ENCODE results near the gene EDNRA.

EDNRA gene

DNA sequence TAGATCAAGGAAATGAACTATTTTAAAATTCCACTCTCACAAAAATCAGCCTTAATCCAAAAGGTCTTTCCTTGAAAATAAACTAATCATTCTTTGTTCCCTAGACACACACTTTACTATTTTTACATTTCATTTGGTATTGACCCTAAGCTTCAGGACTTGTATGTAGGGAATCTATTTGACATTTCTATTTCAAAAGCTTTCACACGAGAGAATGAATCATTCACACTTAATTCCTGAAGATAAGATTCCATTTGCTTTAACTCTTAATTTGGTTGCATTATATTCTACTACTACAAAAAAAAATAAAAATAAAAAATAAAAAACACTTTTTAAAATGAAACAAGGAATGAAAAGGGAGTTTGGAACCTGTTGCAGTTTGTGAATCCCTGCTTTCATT is 43.7 kb downstream of the EDNRA start:
- Histone ChIP-seq H3K9me3 (ENCODE audit: severe bottlenecking) (no peaks in the 10 kb centered on the region), H3K27ac (no peak overlapping the region), H3K27me3 (ENCODE audit: insufficient read depth, low read depth, severe bottlenecking) (no peaks in the 10 kb centered on the region), H3K4me3 (ENCODE audit: low read depth, low read length) (no peak overlapping the region), H3K36me3 (no peaks in the 10 kb centered on the region)
- TF ChIP-seq, protein P1, sequence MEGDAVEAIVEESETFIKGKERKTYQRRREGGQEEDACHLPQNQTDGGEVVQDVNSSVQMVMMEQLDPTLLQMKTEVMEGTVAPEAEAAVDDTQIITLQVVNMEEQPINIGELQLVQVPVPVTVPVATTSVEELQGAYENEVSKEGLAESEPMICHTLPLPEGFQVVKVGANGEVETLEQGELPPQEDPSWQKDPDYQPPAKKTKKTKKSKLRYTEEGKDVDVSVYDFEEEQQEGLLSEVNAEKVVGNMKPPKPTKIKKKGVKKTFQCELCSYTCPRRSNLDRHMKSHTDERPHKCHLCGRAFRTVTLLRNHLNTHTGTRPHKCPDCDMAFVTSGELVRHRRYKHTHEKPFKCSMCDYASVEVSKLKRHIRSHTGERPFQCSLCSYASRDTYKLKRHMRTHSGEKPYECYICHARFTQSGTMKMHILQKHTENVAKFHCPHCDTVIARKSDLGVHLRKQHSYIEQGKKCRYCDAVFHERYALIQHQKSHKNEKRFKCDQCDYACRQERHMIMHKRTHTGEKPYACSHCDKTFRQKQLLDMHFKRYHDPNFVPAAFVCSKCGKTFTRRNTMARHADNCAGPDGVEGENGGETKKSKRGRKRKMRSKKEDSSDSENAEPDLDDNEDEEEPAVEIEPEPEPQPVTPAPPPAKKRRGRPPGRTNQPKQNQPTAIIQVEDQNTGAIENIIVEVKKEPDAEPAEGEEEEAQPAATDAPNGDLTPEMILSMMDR (IDR thresholded peaks at IDR 0.05; ENCODE audit: low read depth, low read length), result no peak
- no peak for DNase-seq

DNA sequence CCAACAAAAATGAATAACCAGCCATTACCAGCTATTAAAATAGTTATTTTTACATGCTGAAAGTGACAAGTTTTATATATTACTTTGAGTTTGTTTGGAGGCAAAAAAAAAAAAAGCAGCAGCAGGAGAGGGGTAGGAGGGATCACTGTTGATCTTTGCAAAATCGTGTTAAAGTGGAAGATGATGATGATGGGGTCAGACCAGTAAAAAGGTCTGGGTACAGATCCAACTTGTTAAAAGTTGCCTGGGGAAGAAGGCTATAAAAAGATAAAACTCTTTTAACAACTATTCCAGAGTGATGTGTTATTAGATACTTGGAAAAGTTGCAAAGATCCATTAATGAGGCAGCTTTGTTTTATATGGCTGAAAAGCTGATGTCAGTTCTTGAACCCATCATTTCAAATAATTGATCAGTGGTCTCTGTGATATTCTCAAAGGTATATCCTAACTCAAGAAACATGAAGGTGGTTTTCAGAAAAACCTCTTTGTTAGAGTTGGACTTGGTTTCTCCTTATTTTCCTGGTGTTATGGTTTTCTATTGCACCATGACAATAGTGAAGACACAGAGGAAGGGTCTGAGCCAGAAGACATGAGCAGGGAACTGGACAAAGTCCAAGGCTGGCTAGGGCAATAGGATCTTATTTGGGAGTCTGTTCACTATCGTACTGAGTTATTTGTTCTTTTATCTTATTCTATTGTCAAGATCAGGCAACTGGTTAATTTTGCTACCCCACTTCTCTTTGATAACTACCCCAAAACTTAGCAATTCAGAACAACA is 44.8 kb downstream of the EDNRA start:
- Histone ChIP-seq H3K27ac (no peak overlapping the region), H3K4me3 (ENCODE audit: low read depth, low read length) (no peak overlapping the region), H3K36me3 (no peaks in the 10 kb centered on the region), H3K9me3 (ENCODE audit: severe bottlenecking) (no peaks in the 10 kb centered on the region), H3K27me3 (ENCODE audit: insufficient read depth, low read depth, severe bottlenecking) (no peaks in the 10 kb centered on the region)
- no peak for DNase-seq
- TF ChIP-seq, protein P1 (IDR thresholded peaks at IDR 0.05; ENCODE audit: low read depth, low read length), result no peak

DNA sequence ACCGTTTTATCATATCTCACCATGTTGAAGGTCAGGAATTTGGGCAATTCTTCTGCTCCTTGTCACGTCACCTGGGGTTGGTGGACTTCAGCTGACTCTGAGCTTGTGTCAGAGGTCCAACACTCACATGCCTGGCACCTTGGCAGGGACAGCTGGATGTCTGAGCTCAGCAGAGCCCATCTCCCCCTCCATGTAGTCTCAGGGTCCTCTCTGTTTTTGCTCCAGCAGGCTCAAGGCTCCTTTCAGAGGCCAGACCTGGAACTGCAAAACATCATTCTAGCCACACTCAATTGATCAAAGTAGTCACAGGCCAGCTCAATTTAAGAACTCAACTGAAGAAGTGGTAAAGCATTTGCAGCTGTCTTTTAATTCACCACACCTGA is 45.4 kb downstream of the EDNRA start:
- no peaks in the 10 kb centered on the region for H3K9me3 ChIP-seq (ENCODE audit: severe bottlenecking)
- H3K36me3 ChIP-seq, result no peaks in the 10 kb centered on the region
- peak; percentile 34 for DNase-seq
- no peaks in the 10 kb centered on the region for H3K27me3 ChIP-seq (ENCODE audit: insufficient read depth, low read depth, severe bottlenecking)
- no peak overlapping the region for H3K27ac ChIP-seq
- TF ChIP-seq, protein P1 (IDR thresholded peaks at IDR 0.05; ENCODE audit: low read depth, low read length), result peak; percentile 40; the same call in 1 of the 2 replicates
- H3K4me3 ChIP-seq (ENCODE audit: low read depth, low read length), result no peak overlapping the region

DNA sequence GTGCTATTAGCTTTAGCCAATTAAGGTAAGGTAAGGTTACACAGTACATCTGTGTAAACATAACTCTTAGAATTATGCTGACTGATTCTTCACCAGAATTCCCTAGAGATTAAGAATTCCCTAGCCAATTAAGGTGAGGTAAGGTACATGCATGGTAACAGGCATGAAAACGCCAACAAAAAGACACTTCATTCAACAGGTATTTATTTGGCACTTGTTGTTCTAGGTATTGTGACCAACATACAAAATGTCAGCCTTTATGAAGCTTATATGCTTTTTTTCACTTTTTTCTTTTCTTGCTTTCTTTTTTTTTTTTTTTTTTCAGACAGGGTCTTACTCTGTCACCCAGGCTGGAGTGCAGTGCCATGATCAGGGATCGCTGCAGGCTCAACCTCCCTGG is 47.2 kb downstream of the EDNRA start:
- no peaks in the 10 kb centered on the region for H3K36me3 ChIP-seq
- TF ChIP-seq, protein P1 (IDR thresholded peaks at IDR 0.05; ENCODE audit: low read depth, low read length), result no peak
- no peak for DNase-seq

DNA sequence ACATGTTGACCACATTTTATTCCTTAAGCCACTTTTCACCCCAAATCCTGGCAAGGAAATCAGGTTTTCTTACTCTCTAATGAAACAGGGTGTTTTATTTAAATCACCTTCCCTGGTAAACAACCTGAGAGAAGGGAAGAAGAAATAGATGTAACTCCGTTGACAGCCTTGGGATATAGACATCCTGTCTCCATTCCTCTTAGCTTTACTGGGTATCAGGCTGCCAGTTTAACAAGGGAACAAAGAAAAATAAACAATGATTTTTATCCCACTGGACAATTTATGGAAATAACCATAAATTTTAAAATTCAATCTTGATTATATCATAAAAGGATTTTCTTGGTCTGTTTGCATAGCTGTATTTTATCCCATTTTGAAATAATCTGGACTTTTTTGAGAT is 49.2 kb downstream of the EDNRA start:
- TF ChIP-seq, protein P1 (IDR thresholded peaks at IDR 0.05; ENCODE audit: low read depth, low read length), result no peak
- DNase-seq, result no peak
- no peaks in the 10 kb centered on the region for H3K27me3 ChIP-seq (ENCODE audit: insufficient read depth, low read depth, severe bottlenecking)
- H3K36me3 ChIP-seq, result no peaks in the 10 kb centered on the region
- H3K9me3 ChIP-seq (ENCODE audit: severe bottlenecking), result no peaks in the 10 kb centered on the region
- no peak overlapping the region for H3K27ac ChIP-seq
- no peak overlapping the region for H3K4me3 ChIP-seq (ENCODE audit: low read depth, low read length)

More for the DNA sequence above, 47.2 kb downstream of the EDNRA start:
- Histone ChIP-seq H3K9me3 (ENCODE audit: severe bottlenecking) (no peaks in the 10 kb centered on the region), H3K27ac (no peak overlapping the region), H3K27me3 (ENCODE audit: insufficient read depth, low read depth, severe bottlenecking) (no peaks in the 10 kb centered on the region), H3K4me3 (ENCODE audit: low read depth, low read length) (no peak overlapping the region)

DNA sequence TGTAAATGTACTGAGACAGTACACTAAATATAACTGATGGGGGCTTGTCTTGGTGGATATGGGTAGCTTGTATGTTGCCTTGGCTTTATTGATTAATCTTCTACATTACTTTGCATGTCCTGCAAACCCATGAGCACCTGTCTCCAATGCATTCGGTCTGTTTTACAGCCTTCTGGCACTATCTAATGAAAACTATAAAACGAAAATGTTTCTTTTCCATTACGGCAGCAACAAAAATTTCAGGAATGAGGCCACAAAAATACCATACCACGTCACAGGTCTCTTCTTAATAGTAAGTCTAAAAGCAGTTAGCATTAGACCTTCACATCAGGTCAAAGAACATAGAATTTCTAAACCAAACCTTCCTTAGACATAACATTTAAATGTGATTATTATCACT is 49.8 kb downstream of the EDNRA start:
- no peaks in the 10 kb centered on the region for H3K36me3 ChIP-seq
- no peak for DNase-seq
- H3K9me3 ChIP-seq (ENCODE audit: severe bottlenecking), result no peaks in the 10 kb centered on the region
- H3K27ac ChIP-seq, result no peak overlapping the region
- no peak overlapping the region for H3K4me3 ChIP-seq (ENCODE audit: low read depth, low read length)
- TF ChIP-seq, protein P1 (IDR thresholded peaks at IDR 0.05; ENCODE audit: low read depth, low read length), result no peak
- H3K27me3 ChIP-seq (ENCODE audit: insufficient read depth, low read depth, severe bottlenecking), result no peaks in the 10 kb centered on the region

Measured in WERI-Rb-1 (cell line).